ENCODE data around the gene PHGDH.

- peak; percentile 68 for TF ChIP-seq CTCF (conservative IDR thresholded peaks at IDR 0.05)
- TF ChIP-seq ZFX (IDR thresholded peaks at IDR 0.05), result no peak
These were observed 36.9 kb upstream of the PHGDH start for GRCh38 chr1:119674835-119675289.

Measured in C4-2B (cell line).